Right lobe of liver (tissue), 4 donors: ENCODE data around the gene APRT.

Experiments used
- CTCF ChIP-seq, 4 donors: fragments of 200-600 bp in 3 of 4; fragments of 450-650 bp in 1 of 4; IDR thresholded peaks; one replicate each; pipeline versions ENCODE4 v1.5.1 to v1.8.0; 2016 to 2022; ENCODE audit warnings: antibody characterized with exemption in 4 of 4, mild to moderate bottlenecking in 2 of 4
- POLR2A ChIP-seq: fragments of 450-650 bp; IDR thresholded peaks from one replicate; pipeline ENCODE4 v1.6.1; 2017; ENCODE audit warnings: antibody characterized with exemption, mild to moderate bottlenecking
- donor health status: DM: no; HTN: no; CAD: no.
- donor health status: DM: no; HTN: no; CAD: no.
- donor health status: DM: no; HTN: yes; CAD: no.

- TF ChIP-seq CTCF (IDR thresholded peaks at IDR 0.05) (peak; percentile 32 to 47 (median 36)), POLR2A (peak; percentile 72)
Observed at GRCh38 chr16:88811769-88812512, at the start of gene APRT.
